ENCODE results near the gene KIF1A.
A peak's percentile ranks its signal among the peaks of the same experiment; 100 is the strongest.
"Not testable (repeated sequence)": the region's sequence is repeated elsewhere in the genome, so short reads cannot be mapped to it uniquely, and the experiment has no call there.

The KIF1A gene

DNA sequence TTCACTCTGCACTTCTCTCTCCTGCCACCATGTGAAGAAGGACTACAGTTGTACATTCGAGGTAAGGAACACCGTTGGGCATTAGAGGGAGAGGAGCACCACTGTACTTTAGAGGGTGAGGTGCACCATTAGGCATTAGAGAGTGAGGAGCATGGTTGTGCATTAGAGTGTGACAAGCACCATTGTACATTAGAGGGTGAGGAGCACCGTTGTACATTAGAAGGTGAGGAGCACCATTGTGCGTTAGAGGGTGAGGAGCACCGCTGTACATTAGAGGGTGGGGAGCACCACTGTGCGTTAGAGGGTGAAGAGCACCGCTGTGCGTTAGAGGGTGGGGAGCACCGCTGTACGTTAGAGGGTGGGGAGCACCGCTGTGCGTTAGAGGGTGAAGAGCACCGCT lies 27.8 kb upstream of the KIF1A start:
- DNase-seq: no peak

GRCh38 chr2:240846873-240847595 lies 27.0 kb upstream of the KIF1A start:
- no peak for DNase-seq

DNA sequence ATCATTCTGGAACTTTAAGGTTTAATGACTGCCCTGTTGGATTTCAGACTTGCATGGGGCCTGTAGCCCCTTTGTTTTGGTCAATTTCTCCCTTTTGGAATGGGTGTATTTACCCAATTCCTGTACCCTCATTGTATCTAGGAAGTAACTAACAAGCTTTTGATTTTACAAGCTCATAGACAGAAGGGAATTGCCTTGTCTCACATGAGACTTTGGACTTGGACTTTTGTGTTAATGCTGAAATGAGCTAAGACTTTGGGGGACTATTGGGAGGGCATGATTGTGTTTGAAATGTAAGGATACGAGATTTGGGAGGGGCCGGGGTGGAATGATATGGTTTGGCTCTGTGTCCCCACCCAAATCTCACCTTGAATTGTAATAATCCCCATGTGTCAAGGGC lies 26.3 kb upstream of the KIF1A start:
- not testable (repeated sequence) for DNase-seq

GRCh38 chr2:240840435-240841060 lies 20.5 kb upstream of the KIF1A start:
- no peak for DNase-seq

DNA sequence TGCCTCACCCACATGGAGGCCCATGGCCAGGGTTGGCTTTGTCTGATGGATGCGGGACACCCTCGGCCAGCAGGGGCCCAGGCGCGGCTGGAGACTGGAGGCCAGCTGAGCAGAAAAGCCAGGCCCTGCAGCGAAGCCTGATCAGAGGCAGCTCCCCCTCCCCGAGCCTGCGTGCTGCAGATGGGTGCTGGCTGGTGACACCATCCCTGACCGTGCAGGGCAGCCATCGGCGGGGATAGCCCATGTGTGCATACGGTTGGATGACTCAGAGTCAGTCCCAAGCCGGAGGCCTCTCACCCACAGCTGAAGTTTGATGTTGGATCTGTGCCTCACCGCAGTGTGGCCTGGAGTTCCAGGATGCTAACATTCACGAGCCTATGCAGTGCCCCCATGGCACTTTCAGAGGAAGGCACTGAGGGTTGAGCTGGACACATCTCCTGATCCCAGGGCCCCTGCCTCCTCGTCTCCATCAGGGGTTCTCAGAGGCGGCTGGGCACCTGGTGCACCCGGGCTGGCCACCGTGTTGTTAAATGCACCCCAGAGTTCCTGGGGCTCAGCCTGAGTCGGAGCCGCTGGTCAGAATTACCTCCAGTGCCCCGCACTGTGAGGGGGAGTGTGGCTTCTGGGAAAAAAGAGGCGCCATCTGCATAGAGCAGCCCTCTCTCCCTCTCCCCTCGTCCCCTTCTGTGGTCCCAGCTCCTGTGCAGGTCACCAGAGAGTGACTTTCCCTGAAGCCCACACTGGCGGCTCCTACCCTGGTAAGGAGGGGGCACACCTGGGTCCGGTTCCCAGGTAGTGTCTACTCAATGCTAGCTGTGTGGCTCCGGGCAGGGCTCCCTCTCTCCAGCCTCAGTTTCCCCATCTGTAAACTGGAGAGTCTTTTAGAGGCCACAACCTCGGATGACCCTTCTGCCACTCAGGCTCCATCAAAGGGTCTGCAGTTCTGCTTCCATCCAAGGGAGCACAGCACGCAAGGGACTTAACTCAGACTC lies 19.4 kb upstream of the KIF1A start:
- DNase-seq: no peak

- DNase-seq: no peak
Observed at GRCh38 chr2:240837621-240838020, 17.6 kb upstream of the KIF1A start.

DNA sequence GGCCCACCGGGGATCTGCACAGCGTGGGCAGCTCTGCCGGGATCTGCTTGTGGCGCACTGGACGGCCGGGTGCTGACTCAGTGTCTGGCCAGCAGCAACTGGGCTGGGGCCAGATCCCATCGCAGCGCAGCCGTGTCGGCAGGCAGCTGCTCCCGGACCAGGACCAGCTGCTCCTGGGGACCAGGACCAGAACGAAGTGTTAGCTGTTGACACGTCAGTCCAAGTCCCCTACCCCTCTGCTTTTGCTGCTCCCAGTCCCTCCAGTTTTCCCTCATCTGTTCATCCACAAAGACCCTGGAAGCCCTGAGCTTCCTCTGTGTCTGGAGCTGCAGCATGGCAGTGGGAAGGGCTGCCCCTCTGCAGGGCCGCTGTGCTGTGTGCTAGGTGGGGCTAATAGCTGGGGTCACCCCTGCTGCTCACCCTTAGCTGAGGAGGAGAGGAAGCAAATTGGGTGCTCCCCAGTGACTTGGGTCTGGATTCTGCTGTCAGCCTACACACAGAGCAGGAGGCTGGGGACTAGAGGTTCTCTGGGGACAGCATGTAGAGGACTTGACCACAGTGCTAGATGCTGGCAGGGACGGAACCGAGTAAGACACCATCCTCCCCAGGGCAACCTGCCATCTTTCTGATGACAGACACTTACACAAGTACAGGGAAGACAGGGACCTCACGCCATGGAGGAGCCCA lies 16.9 kb upstream of the KIF1A start:
- DNase-seq: no peak

GRCh38 chr2:240835528-240835927 lies 15.5 kb upstream of the KIF1A start:
- no peak for DNase-seq

GRCh38 chr2:240834377-240834975 lies 14.5 kb upstream of the KIF1A start:
- DNase-seq: no peak

DNA sequence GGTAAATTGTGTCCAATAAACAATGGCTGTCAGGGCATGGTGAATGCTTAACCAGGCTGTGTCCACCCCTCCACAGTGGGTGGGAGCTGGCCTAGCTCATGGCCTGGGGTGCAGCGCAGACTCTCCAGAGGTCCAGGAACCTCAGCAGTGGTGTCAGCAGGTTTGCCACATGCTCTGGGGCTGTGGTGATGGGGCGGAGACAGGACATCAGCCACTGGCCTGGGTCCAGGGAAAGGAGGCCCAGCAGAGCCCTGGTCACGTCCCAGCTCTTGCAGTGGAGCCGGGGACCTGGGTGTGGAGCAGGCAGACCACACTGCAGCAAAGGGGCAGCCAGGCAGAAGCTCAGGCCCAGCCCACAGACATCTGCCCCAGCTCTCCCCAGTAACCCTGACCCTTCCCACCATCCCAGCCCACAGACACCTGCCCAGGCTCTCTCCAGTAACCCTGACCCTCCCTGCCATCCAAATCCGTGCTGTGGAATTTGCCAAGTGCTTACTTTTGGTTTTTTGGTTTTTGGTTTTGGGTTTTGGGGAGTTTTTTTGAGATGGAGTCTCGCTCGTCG lies 13.8 kb upstream of the KIF1A start:
- no peak for DNase-seq

DNA sequence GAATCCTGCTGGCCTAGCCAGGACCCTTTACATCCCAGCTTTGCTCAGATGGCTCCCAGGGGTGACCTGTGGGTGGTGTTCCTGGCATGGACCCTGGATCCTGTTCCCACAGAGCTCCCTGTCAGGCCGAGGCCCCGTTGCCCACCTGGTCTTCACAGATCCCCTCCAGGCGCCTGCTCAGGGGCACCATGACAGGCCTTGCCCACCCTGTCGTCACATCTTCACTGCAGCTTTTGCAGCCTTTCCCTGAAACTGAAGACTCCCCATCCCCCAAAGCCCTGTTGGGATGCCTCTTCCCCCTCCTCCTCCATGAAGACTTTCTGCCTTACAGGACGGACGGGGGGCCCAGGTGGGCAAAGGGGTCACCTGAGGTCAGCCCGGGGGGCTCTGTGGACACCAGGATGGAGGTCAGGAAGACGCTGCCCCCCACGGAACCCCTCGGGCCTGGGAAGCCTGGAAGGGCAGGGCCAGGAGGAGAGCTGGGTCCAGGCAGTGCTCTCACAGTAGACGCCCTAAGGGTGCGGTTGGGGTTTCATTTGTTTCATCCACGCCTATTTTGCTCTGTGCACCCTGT lies 13.0 kb upstream of the KIF1A start:
- no peak for DNase-seq

DNA sequence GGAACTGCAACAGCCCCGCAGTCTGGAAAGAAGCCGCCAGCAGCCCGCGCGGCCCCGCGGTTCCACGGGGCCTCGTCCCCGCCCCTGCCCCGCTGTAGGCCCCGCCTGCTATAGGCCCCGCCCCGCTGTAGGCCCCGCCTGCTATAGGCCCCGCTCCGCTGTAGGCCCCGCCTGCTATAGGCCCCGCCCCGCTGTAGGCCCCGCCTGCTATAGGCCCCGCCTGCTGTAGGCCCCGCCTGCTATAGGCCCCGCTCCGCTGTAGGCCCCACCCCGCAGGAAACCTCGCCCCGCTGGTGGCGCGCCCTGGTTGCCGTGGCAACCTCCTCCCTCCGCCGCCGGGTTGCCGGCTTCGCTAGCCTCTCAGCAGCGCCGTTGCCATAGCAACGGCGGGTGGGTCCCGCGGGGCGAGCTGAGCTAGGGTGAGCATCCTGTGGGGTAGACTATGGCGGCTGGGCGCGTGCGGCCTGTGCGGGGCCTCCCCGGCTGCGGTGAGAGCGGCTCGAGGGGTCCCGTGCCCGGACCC lies 12.2 kb upstream of the KIF1A start:
- DNase-seq: peak; percentile 79

DNA sequence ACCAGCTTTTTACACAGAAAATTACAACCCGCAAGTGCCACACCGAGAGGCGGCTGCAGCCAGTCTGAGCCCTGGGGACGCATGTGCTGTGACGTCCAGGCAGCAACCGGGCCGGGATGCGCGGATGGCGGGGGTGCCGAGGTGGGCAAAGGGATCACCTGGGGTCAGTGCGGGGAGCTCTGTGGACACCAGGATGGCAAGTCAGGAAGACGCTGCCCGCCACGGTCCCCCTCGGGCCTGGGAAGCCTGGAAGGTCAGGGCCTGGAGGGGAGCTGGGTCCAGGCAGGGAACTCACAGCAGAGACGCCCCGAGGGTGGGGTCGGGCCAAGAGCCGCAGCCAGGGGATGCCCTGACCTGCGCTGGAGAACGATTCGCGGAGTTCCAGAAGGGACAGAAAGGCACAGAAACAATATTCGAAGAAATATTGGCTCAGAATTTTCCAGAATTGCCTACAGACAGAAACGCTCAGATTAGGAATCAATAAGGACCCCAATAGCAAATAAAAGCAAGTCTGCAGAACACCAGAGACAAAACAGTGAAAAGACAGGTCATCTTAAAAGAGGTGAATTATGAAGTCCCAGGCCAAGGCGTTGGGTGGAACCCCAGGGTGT lies 11.7 kb upstream of the KIF1A start:
- no peak for DNase-seq

DNA sequence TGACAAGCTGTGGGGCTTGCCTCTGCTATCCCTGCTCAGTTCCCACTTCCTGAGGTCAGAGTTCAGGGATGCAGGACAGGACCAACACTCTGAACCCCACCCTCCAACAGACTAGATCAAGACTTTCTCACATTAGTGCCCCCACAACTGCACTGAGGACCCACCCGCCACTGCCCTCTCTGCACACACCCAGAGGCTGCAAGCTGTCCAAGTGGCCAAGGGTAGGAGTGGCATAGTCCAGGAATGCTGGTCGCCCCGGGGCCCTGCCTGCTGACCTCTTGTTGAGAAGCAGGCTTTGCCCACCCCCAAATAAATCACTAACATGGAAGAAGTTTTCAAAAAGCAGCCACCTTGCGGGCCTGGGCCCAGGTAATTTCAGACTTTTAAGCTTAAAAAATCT lies 5.5 kb upstream of the KIF1A start:
- DNase-seq: no peak

DNA sequence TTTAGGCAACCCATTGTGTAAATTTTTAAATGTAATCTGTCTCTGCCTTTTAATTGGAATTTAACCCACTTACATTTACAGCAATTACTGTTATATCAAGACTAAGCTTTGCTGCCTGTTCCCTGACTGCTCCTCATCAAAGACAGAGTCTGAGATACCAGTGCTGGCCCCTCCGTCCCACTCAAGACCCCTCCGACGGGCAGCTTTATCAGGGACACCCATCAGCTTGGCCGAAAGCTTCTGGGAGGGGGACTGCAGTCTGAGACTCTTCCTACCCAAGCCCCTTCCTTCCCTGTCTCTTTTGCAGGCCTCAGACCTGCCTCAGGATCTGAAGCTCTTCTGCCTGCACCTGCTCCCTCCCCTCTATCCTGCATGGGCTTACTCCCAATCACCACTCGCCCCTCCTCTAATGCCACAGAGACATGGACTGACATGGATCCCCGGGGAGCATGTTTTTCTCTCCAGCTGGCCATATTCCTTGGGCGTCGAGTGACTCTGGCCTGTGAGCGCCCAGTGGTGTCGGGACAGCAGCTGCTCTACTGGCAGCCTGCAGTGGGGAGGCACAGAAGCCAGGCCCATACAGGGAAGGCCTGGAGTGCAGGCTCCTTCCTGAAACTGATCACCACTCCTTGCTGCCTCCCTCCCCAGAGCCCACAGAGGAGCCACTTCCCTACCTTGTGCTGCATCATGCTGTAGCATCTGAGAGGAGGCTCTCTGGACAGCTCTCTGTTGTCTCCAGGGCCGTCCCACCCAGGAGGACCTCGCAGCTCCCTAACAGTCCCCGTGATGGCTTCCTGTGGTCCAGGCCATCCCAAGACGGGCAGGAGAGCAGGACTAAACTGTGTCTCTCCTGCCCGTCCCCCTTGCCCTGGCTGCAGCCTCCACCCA lies 3.7 kb upstream of the KIF1A start:
- no peak for DNase-seq

DNA sequence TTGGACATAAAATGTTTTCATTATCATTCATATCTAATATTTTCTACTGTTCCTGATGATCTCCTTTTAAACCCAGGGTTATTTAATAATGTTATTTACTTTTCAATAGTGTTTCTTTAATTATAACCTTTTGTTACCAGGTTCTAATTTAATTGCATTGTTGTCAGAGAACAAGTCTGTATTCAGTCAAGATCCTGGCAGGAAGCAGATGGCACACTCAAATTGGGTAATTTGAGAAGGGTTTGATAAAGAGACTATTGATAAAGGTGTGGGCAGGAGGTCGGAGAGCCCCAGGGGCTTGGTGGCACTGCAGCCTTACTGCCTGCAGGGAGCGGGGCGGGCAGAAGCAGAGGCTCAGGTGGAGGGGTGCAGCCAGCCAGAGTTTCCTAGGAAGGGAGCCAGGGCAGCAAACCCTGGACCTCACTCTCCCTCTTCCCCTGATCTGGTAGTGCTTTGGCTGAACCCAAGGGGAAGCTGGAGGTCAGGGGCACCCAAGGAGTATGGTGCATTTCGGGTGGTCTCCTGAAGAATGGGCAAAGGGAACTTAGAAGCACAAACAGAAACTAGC lies 2.3 kb upstream of the KIF1A start:
- DNase-seq: no peak

DNA sequence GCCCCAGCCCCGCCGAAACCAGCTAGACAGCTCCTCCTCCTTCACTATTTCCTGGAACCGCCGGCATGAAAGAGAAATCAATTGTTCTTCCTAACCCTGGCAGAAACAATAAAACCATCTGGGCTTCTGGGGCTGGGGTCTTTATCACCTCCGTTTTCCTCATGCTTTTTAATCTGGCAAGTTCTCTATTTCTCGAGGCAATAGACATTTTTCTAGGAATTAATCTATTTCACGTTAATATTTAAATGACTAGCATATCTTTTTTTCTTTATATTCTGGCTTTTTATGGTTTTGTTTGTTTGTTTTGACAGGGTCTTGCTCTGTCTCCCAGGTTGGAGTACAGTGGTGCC lies 1.4 kb upstream of the KIF1A start:
- no peak for DNase-seq

DNA sequence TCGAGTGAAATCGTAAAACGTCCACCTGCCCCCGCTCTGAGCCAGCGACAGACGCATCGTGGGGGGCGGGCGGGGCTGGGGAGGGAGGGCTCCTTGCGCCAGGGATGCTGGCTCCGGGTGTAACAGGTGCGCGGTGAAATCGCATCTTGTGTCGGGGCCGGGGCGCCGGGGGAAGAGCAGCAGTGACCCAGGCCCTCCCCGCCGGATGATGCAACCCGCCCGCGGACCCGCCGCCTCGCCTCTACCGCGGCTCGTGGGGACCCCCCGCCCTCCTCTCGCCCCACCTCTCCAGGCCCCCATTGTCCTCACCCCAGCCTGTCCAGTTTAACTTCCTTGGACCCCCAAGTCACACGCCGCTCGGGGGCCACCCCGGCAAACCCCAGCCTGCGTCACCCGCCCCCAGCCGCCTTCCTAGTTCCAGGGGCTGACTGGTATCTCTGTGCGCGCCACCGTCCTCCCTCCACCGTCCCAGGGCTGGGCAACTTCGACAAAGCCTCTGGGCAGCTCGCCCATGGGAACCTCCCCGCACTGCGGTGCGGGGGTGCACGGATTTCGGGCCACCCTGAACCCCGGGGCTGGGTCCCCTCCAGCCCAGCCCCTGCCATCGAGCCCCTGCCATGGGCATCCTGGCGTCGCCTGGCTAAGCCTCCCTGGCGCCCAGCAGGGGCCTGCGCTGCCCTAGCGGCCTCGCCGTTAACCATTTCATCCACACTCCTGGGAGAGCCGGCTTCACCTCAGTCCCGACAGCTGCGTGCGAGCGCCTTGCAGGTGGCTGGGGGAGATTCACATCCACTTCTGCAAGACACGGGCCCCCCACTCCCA lies 799 bp upstream of the KIF1A start:
- no peak for DNase-seq
